Lung (tissue), 12 donors: ENCODE data around the gene SSR4. TPM values are rescaled to one million over a fixed set of nuclear protein-coding genes. Genes with fewer than 3 reads are reported as not detected.
A peak's percentile ranks its signal among the peaks of the same experiment; 100 is the strongest.

ENCODE experiments used
- ATAC-seq: fragments of 200-7000 bp; cut with Tn5 transposase; one replicate; pipeline ENCODE4 v1.9.1; 2020; ENCODE audit warnings: moderate number of reproducible peaks; ENCODE audit not compliant: insufficient read depth, low FRiP score
- DNase-seq, 3 donors: peaks; one replicate each; pipeline ENCODE4 v3.0.0-alpha.2; 2013 to 2017
- H3K27ac ChIP-seq, 2 donors: one replicate each; pipeline ENCODE4 v1.5.1; 2013; ENCODE audit warnings: mild to moderate bottlenecking in 2 of 2, moderate library complexity in 2 of 2, control low read depth in 1 of 2, inconsistent platforms in 1 of 2, low read depth in 1 of 2, low read length in 1 of 2
- H3K27me3 ChIP-seq, 3 donors: one replicate each; pipeline ENCODE4 v1.5.1; 2013; ENCODE audit warnings: low read length in 2 of 3; ENCODE audit not compliant: control insufficient read depth in 3 of 3, insufficient read depth in 3 of 3
- H3K36me3 ChIP-seq, 4 donors: one replicate each; pipeline ENCODE4 v1.5.1; 2013; ENCODE audit warnings: low read length in 4 of 4, mild to moderate bottlenecking in 1 of 4, moderate library complexity in 1 of 4; ENCODE audit not compliant: control insufficient read depth in 4 of 4, insufficient read depth in 4 of 4
- H3K4me1 ChIP-seq, 5 donors: one replicate each; pipeline ENCODE4 v1.5.1; 2013; ENCODE audit warnings: low read length in 5 of 5, mild to moderate bottlenecking in 2 of 5, moderate library complexity in 1 of 5; ENCODE audit not compliant: control insufficient read depth in 5 of 5, insufficient read depth in 5 of 5
- H3K4me3 ChIP-seq: one replicate; pipeline ENCODE4 v1.5.1; 2013; ENCODE audit warnings: mild to moderate bottlenecking, control low read depth, moderate library complexity
- H3K9ac ChIP-seq, 2 donors: one replicate each; pipeline ENCODE4 v1.5.1; 2013; ENCODE audit warnings: low read length in 2 of 2, control low read depth in 1 of 2; ENCODE audit not compliant: insufficient read depth in 1 of 2
- H3K9me3 ChIP-seq, 4 donors: one replicate each; pipeline ENCODE4 v1.5.1; 2013; ENCODE audit warnings: low read length in 3 of 4, mild to moderate bottlenecking in 1 of 4, moderate library complexity in 1 of 4; ENCODE audit not compliant: control insufficient read depth in 4 of 4, insufficient read depth in 3 of 4
- CTCF ChIP-seq: IDR thresholded peaks from 2 replicates; pipeline ENCODE4 v1.5.1; 2012; ENCODE audit warnings: mild to moderate bottlenecking; ENCODE audit errors: control extremely low read depth, extremely low read depth
- WGBS, 2 donors: extraction: QIAGEN DNeasy Blood & Tissue Kit; methylation state at CpG; one replicate each; pipeline ENCODE4 v1.1.7; 2013; 5-methylcytosine and 5-hydroxymethylcytosine counted together
- polyA plus RNA-seq, 2 donors: library from polyadenylated mRNA; stranded (reverse); fragments of 200-250 nt; gene quantifications; one replicate each; pipeline ENCODE4 v1.2.1, GENCODE V29; 2013
- total RNA-seq, 2 donors: library from RNA; depleted of rRNA in 1 of 2; stranded (reverse); fragments of >200 nt in 1 of 2; gene quantifications; one replicate each; pipeline ENCODE4 v1.2.1, GENCODE V29; 2014 to 2021
- donor health status: control.
- donor health status: control.
- donor health status: Bipolar disorder and iron deficiency.
- donor health status: healthy.
- donor health status: DM: yes; HTN: yes; CAD: no.

The SSR4 gene
- total and polyA plus RNA-seq, 4 donors = 84.2 to 1,008 (median 567) TPM

GRCh38 chrX:153793291-153793690 is 1.2 kb upstream of the SSR4 start:
- DNase-seq = no peak
- ATAC-seq = no peak
- Histone ChIP-seq H3K27me3 (no peaks in the 10 kb centered on the region), H3K36me3 (peaks cover 0 to 7% (median 1%) of the 10 kb centered on the region in 4 donors), H3K27ac (peak overlapping the region; percentile 93 to 96), H3K9me3 (peaks cover 0 to 42% (median 0%) of the 10 kb centered on the region in 4 donors), H3K4me1 (peaks cover 0 to 14% (median 8%) of the 10 kb centered on the region in 5 donors), H3K9ac (peak overlapping the region; percentile 16 to 34), H3K4me3 (peak overlapping the region; percentile 63)
- TF ChIP-seq CTCF = no peak
- 24 to 40% methylated on average over 7 of the region's 7 CpGs for WGBS, 2 donors

GRCh38 chrX:153794897-153795816 is 689 bp downstream of the SSR4 start:
- WGBS, 2 donors = 12 to 37% methylated on average over 27 to 47 of the region's 47 CpGs
- Histone ChIP-seq H3K4me3 (peak overlapping the region; percentile 62), H3K36me3 (peaks cover 0 to 7% (median 4%) of the 10 kb centered on the region in 4 donors), H3K4me1 (peaks cover 0 to 14% (median 8%) of the 10 kb centered on the region in 5 donors), H3K27me3 (no peaks in the 10 kb centered on the region), H3K9me3 (peaks cover 0 to 46% (median 0%) of the 10 kb centered on the region in 4 donors), H3K27ac (peak overlapping the region; percentile 56 to 86), H3K9ac (peak overlapping the region; percentile 42 to 52)
- DNase-seq (no peak), ATAC-seq (no peak)
- TF ChIP-seq CTCF = no peak

- Histone ChIP-seq H3K4me3 (no peak overlapping the region), H3K36me3 (peaks cover 0 to 7% (median 4%) of the 10 kb centered on the region in 4 donors), H3K27ac (no peak overlapping the region), H3K27me3 (no peaks in the 10 kb centered on the region), H3K9ac (no peak overlapping the region), H3K4me1 (peaks cover 0 to 14% (median 8%) of the 10 kb centered on the region in 5 donors), H3K9me3 (peaks cover 0 to 53% (median 0%) of the 10 kb centered on the region in 4 donors)
- ATAC-seq = no peak
- 91 to 93% methylated on average over 12 to 15 of the region's 15 CpGs for WGBS, 2 donors
- no peak for DNase-seq
- no peak for TF ChIP-seq CTCF
These were observed 3.0 kb downstream of the SSR4 start for GRCh38 chrX:153797415-153798015.
